ENCODE measurements around the gene ERGIC3.

ERGIC3 gene

DNA sequence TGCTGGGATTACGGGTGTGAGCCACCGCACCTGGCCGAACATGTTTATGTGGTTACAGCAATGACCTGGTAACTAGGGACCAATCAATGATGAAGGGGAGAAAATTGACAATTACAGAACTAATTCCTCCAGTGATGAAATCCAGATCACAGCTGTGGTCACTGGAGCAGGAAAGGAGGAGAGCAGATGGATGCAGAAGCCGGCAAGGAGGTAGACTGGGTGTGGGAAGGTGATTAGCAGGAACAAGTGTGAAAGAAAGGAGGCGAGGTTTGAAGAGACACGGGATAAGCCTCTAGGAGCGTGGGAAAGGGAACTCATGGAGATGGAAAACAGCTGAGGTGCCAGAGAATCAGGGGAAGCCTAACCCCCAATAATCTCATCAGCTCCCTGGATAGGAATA is 56.6 kb downstream of the ERGIC3 start:
- FAIRE-seq: no peak

DNA sequence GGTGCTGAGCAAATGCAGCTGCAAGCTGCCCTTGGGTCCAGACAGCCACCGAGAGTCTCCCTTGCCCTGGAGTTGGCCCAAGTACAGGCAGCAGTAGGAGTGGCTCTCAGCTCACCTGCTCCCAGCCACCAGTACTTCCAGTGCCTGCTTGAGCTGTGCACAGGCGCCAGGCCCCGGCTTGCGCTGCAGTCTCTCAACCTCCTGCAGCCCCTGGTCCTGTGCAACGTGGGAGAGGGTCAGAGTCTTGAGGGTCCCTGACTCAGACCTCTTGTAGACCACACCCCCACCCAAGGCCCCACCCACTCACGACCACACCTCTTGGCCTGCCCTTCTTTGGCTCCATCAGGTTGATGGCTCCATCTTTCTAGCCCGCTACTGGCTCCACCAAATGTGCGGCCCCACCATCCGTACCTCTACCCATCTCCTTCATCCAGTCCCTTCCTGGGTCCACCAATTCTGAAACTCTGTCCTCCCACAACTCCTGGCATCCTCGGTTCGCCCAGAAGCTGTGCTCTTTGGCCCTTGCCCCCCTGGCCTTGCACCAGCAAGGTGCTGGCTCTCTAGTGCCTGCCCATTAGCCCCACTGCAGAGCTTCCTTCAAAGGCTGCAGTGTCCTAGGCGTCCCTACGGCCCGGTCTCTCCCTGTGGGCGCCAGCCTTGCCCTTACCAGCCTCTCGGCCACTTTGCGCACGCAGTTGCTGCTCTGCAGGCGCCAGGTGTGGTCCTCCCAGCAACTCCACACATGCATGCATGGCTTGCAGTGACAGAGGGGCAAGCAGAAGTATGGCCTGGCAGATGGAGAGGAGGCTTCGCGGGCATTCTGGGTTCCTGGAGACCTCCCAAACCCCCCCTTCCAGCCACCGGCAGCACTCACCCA is 57.3 kb downstream of the ERGIC3 start:
- no peak for FAIRE-seq
- TF ChIP-seq, protein P1, sequence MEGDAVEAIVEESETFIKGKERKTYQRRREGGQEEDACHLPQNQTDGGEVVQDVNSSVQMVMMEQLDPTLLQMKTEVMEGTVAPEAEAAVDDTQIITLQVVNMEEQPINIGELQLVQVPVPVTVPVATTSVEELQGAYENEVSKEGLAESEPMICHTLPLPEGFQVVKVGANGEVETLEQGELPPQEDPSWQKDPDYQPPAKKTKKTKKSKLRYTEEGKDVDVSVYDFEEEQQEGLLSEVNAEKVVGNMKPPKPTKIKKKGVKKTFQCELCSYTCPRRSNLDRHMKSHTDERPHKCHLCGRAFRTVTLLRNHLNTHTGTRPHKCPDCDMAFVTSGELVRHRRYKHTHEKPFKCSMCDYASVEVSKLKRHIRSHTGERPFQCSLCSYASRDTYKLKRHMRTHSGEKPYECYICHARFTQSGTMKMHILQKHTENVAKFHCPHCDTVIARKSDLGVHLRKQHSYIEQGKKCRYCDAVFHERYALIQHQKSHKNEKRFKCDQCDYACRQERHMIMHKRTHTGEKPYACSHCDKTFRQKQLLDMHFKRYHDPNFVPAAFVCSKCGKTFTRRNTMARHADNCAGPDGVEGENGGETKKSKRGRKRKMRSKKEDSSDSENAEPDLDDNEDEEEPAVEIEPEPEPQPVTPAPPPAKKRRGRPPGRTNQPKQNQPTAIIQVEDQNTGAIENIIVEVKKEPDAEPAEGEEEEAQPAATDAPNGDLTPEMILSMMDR (IDR thresholded peaks at IDR 0.05; ENCODE audit: insufficient read depth, missing control alignments): no peak
- no peak for DNase-seq (ENCODE audit: insufficient read length, low spot score)

More for the DNA sequence above, 56.6 kb downstream of the ERGIC3 start:
- TF ChIP-seq, protein P1 (IDR thresholded peaks at IDR 0.05; ENCODE audit: insufficient read depth, missing control alignments): no peak
- DNase-seq (ENCODE audit: insufficient read length, low spot score): no peak

DNA sequence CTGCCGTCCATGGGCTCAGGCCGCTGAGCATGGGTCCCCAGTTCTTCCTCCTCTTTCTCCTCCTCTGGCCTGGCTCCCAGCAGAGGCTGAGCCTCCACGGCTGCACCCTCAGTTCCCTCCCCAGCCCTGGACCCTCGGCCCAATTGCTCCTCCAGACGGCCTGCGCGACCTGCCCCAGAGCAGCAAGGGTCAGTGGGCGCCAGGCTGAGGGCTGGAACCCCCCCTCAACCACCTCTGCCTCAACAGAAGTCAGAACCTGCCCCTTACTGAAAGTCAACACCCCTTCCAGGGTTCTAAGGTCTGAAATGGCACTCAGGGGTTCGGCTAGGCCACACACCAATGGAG is 57.9 kb downstream of the ERGIC3 start:
- TF ChIP-seq, protein P1 (IDR thresholded peaks at IDR 0.05; ENCODE audit: insufficient read depth, missing control alignments): no peak
- DNase-seq (ENCODE audit: insufficient read length, low spot score): no peak
- no peak for FAIRE-seq

DNA sequence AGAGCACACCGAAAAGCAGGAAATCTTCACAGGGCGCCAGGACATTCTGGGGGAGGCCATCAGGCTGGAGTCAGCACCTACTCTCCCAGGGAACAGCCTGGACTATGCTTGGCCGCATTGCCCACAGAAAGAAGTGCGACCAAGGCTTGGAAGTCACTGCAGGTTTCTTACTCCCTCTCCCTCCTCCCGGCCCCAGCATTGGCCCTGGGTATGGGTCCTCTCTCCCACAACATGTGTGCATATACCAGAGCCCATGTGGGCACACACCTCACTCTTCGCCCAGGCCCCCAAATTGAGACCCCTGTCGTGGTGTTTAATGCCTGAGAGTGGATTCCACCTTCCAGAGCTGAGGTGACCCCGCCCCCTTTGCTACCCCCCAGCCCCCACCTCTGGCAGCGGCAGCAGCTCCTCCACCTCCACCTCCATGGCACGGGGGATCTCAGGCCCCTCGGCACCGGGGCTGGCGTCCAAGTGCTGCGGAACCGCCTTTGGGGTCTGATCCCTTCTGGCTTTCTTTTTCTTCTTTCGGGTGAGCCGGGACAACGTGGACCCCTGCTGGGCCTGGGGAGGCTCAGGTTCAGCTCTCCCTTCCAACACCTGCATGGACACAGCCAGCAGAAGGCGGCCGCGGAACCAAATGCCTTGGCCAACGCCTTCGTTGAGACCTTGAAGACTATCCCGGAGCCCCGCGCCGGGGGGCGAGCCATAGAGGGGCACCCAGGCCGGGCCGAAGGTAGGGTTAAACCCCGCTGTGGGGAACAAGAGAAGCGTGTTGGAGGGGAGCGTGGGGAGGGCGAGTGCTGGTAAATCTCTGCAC is 58.5 kb downstream of the ERGIC3 start:
- FAIRE-seq (no peak), DNase-seq (ENCODE audit: insufficient read length, low spot score) (no peak)
- TF ChIP-seq, protein P1 (IDR thresholded peaks at IDR 0.05; ENCODE audit: insufficient read depth, missing control alignments): no peak

DNA sequence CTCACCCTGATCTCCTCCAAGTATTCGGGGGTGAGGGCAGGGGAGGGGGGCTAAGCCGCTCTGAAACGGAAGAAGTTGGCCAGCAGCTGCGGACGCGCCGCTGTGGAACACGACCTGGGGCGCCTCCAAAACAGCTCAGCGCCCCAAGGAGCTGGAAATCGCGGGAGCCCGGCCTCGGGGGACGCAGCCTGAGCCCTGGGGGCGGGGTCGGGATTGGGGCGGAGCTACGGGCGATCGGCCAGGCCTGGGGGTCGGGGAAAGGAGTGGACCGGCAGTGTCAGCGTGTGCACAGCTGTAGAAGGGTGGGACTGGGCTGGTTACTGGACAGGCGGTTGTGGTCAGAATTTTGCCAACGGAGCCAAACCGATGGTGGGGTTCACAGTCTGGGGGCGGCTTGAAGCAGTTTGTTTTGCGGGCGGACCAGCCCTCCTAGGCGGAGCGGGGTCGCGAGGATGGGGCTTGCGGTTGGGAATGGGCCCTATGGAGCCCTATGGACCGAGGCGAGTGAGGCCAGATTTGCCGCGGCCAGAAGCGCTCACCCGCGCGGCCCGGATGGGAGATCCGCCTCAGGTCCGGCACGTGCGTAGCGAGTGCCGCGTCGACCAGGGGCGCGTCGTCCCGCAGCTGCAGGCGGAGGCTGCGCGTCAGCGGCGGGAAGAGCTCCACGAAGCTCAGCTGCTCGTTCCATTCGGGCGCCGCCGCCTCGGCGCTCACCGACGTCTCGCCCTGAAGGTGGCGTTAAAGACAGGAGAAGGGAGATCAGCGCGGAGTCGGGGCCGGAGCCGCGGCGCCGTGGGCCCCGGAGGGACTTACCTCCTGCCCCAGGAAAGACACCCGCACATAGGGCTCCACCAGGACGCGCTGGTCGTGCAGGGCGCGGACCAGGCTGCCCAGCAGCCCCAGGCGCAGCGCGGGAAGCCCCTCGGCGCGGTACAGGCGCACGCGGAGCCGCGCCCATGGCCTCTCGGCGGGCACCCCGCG is 59.4 kb downstream of the ERGIC3 start:
- TF ChIP-seq, protein P1 (IDR thresholded peaks at IDR 0.05; ENCODE audit: insufficient read depth, missing control alignments): peak; percentile 33
- DNase-seq (ENCODE audit: insufficient read length, low spot score) (no peak), FAIRE-seq (no peak)

- TF ChIP-seq, protein P1 (IDR thresholded peaks at IDR 0.05; ENCODE audit: insufficient read depth, missing control alignments): no peak
- DNase-seq (ENCODE audit: insufficient read length, low spot score): no peak
- no peak for FAIRE-seq
Measured at GRCh38 chr20:35601990-35602389, 60.1 kb downstream of the ERGIC3 start.

Data from D721Med (cell line).